Ectodermal cell (in vitro differentiated cells): ENCODE data around the gene DAPK1. TPM values are rescaled to one million over a fixed set of nuclear protein-coding genes. Genes with fewer than 3 reads are reported as not detected.
A peak's percentile ranks its signal among the peaks of the same experiment; 100 is the strongest.

Experiments used
- H3K27ac ChIP-seq: 2 replicates; pipeline ENCODE4 v1.7.0; 2013; ENCODE audit warnings: mild to moderate bottlenecking, low read depth, low read length; ENCODE audit not compliant: insufficient read depth, poor library complexity, severe bottlenecking
- H3K27me3 ChIP-seq: 2 replicates; pipeline ENCODE4 v1.7.0; 2013; ENCODE audit warnings: mild to moderate bottlenecking, low read length; ENCODE audit not compliant: insufficient read depth, control insufficient read depth, poor library complexity, severe bottlenecking
- H3K36me3 ChIP-seq: one replicate; pipeline ENCODE4 v1.7.0; 2013; ENCODE audit warnings: low read length; ENCODE audit not compliant: control insufficient read depth, insufficient read depth
- H3K4me1 ChIP-seq: one replicate; pipeline ENCODE4 v1.7.0; 2013; ENCODE audit warnings: low read length; ENCODE audit not compliant: control insufficient read depth, insufficient read depth
- H3K4me3 ChIP-seq: 2 replicates; pipeline ENCODE4 v1.7.0; 2013; ENCODE audit warnings: low read depth, low read length, control low read depth; ENCODE audit not compliant: insufficient read depth
- H3K9me3 ChIP-seq: 2 replicates; pipeline ENCODE4 v1.7.0; 2013; ENCODE audit warnings: mild to moderate bottlenecking, low read length, moderate library complexity; ENCODE audit not compliant: control insufficient read depth
- WGBS, 2 experiments: methylation state at CpG; one replicate each; pipeline ENCODE4 v1.1.7; 2013; ENCODE audit warnings: missing lambda C conversion rate in 2 of 2; 5-methylcytosine and 5-hydroxymethylcytosine counted together
- polyA plus RNA-seq, 4 experiments: library from polyadenylated mRNA; stranded (reverse); fragments of 50-300 nt; gene quantifications; one replicate each; pipeline ENCODE4 v1.2.3, GENCODE V29; 2013

DAPK1 gene
- polyA plus RNA-seq (2013, experiment 1 of 4), result 38.8 TPM
- 34.7 TPM for polyA plus RNA-seq (2013, experiment 2 of 4)
- polyA plus RNA-seq (2013, experiment 3 of 4), result 33.2 TPM
- polyA plus RNA-seq (2013, experiment 4 of 4), result 30.7 TPM

GRCh38 chr9:87497604-87498045 is at the start of gene DAPK1:
DAPK1 (plus strand) TSS chr9:87497867; CDS start chr9:87499078, 1,211 bp downstream.
- Histone ChIP-seq H3K36me3 (no peaks in the 10 kb centered on the region), H3K9me3 (no peaks in the 10 kb centered on the region), H3K4me3 (peak within 1 kb of the TSS; percentile 68), H3K27me3 (peaks cover 9% of the 10 kb centered on the region), H3K27ac (peak within 1 kb of the TSS; percentile 81), H3K4me1 (no peaks in the 10 kb centered on the region)
- 0% methylated on average over 55 of the region's 55 CpGs for WGBS, 2 experiments

- Histone ChIP-seq H3K4me1 (no peaks in the 10 kb centered on the region), H3K9me3 (no peaks in the 10 kb centered on the region), H3K27me3 (no peaks in the 10 kb centered on the region), H3K27ac (no peak overlapping the region), H3K4me3 (no peak overlapping the region), H3K36me3 (no peaks in the 10 kb centered on the region)
- WGBS, 2 experiments, result 97 to 98% methylated on average over 6 of the region's 6 CpGs
These were observed 46.5 kb upstream of the DAPK1 start for GRCh38 chr9:87451149-87451548.

GRCh38 chr9:87455407-87455806 is 42.3 kb upstream of the DAPK1 start:
- 85 to 86% methylated on average over 1 of the region's 1 CpG for WGBS, 2 experiments
- H3K27ac ChIP-seq, result no peak overlapping the region

GRCh38 chr9:87461256-87461655 is 36.4 kb upstream of the DAPK1 start:
- Histone ChIP-seq H3K27me3 (no peaks in the 10 kb centered on the region), H3K27ac (no peak overlapping the region), H3K4me3 (no peak overlapping the region), H3K4me1 (no peaks in the 10 kb centered on the region), H3K36me3 (no peaks in the 10 kb centered on the region), H3K9me3 (no peaks in the 10 kb centered on the region)
- WGBS, 2 experiments, result 94 to 100% methylated on average over 3 of the region's 4 CpGs

More at GRCh38 chr9:87455407-87455806, 42.3 kb upstream of the DAPK1 start:
- no peaks in the 10 kb centered on the region for H3K4me1 ChIP-seq
- no peaks in the 10 kb centered on the region for H3K36me3 ChIP-seq
- H3K27me3 ChIP-seq, result no peaks in the 10 kb centered on the region
- H3K9me3 ChIP-seq, result no peaks in the 10 kb centered on the region
- H3K4me3 ChIP-seq, result no peak overlapping the region

GRCh38 chr9:87464110-87464991 is 33.3 kb upstream of the DAPK1 start:
- Histone ChIP-seq H3K27ac (no peak overlapping the region), H3K4me3 (no peak overlapping the region), H3K27me3 (no peaks in the 10 kb centered on the region), H3K36me3 (no peaks in the 10 kb centered on the region), H3K4me1 (no peaks in the 10 kb centered on the region), H3K9me3 (no peaks in the 10 kb centered on the region)
- WGBS, 2 experiments, result 80 to 82% methylated on average over 7 of the region's 7 CpGs

GRCh38 chr9:87464992-87465378 is 32.7 kb upstream of the DAPK1 start:
- Histone ChIP-seq H3K4me3 (no peak overlapping the region), H3K36me3 (no peaks in the 10 kb centered on the region), H3K9me3 (no peaks in the 10 kb centered on the region), H3K27me3 (no peaks in the 10 kb centered on the region), H3K27ac (no peak overlapping the region), H3K4me1 (no peaks in the 10 kb centered on the region)
- 95 to 100% methylated on average over 1 of the region's 1 CpG for WGBS, 2 experiments

GRCh38 chr9:87465816-87466215 is 31.9 kb upstream of the DAPK1 start:
- Histone ChIP-seq H3K4me3 (no peak overlapping the region), H3K36me3 (no peaks in the 10 kb centered on the region), H3K9me3 (no peaks in the 10 kb centered on the region), H3K27ac (no peak overlapping the region), H3K4me1 (no peaks in the 10 kb centered on the region), H3K27me3 (no peaks in the 10 kb centered on the region)
- 88 to 93% methylated on average over 3 of the region's 3 CpGs for WGBS, 2 experiments

- no peaks in the 10 kb centered on the region for H3K27me3 ChIP-seq
- H3K27ac ChIP-seq, result no peak overlapping the region
- H3K4me1 ChIP-seq, result no peaks in the 10 kb centered on the region
- 93 to 94% methylated on average over 6 of the region's 6 CpGs for WGBS, 2 experiments
- H3K4me3 ChIP-seq, result no peak overlapping the region
- no peaks in the 10 kb centered on the region for H3K9me3 ChIP-seq
- H3K36me3 ChIP-seq, result no peaks in the 10 kb centered on the region
These were observed 30.5 kb upstream of the DAPK1 start for GRCh38 chr9:87467187-87467586.

GRCh38 chr9:87469793-87470465 is 27.7 kb upstream of the DAPK1 start:
- Histone ChIP-seq H3K9me3 (no peaks in the 10 kb centered on the region), H3K27me3 (no peaks in the 10 kb centered on the region), H3K4me1 (no peaks in the 10 kb centered on the region), H3K4me3 (no peak overlapping the region), H3K27ac (no peak overlapping the region), H3K36me3 (no peaks in the 10 kb centered on the region)
- 74 to 77% methylated on average over 3 of the region's 3 CpGs for WGBS, 2 experiments

- H3K27me3 ChIP-seq, result no peaks in the 10 kb centered on the region
- no peaks in the 10 kb centered on the region for H3K4me1 ChIP-seq
- 90 to 92% methylated on average over 2 of the region's 2 CpGs for WGBS, 2 experiments
- no peak overlapping the region for H3K27ac ChIP-seq
- H3K9me3 ChIP-seq, result no peaks in the 10 kb centered on the region
- H3K36me3 ChIP-seq, result no peaks in the 10 kb centered on the region
- H3K4me3 ChIP-seq, result no peak overlapping the region
These were observed 25.9 kb upstream of the DAPK1 start for GRCh38 chr9:87471746-87472145.
